COLO668 (cell line): ENCODE data around the gene AAR2.

Experiments
- DNase-seq: peaks from one replicate; lab custom pipeline; 2025; ENCODE audit not compliant: unreplicated experiment; lab: John Stamatoyannopoulos, UW

Gene AAR2, protein sequence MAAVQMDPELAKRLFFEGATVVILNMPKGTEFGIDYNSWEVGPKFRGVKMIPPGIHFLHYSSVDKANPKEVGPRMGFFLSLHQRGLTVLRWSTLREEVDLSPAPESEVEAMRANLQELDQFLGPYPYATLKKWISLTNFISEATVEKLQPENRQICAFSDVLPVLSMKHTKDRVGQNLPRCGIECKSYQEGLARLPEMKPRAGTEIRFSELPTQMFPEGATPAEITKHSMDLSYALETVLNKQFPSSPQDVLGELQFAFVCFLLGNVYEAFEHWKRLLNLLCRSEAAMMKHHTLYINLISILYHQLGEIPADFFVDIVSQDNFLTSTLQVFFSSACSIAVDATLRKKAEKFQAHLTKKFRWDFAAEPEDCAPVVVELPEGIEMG

GRCh38 chr20:36235892-36236785 lies at the start of gene AAR2:
AAR2 (plus strand) TSS chr20:36236478; CDS start chr20:36239869, 3,391 bp downstream.
- peak; percentile 86 for DNase-seq

DNA sequence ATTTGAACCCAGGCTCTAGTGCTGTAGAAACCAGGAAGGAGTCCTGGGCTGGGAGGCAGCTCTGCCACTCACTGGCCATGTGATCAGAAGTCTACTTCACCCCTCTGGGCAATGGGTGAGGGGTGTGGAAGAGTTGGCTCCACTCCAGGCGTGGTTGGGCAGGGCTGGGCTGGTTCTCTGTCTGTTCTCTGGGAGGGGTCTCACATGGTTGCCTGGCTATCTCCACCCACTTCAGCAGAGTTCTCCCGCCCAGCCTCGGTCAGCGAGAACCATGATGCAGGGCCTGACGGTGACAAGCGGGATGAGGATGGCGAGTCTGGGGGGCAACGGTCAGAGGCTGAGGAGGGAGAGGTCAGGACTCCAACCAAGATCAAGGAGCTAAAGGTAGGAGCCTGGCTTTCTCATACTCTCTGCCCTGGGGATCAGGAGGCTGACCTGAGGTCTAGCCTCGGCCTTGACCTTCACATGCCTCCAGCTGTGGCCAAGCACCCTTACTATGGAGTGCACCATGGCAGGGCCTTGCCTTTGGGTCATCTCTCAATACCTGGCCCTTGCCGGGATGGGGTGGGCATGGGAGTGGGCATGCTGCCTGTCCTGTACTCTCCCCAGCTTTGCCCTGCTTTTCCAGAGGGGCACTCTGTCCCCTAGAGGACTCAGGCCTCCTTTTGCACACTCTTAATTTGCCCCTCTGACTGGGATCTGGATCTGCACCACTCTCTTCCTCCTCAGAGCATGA lies 42.1 kb upstream of the AAR2 start:
- no peak for DNase-seq

- DNase-seq: no peak
Measured at GRCh38 chr20:36196676-36197075, 39.6 kb upstream of the AAR2 start.

GRCh38 chr20:36197271-36197670 lies 39.0 kb upstream of the AAR2 start:
- DNase-seq: no peak

DNA sequence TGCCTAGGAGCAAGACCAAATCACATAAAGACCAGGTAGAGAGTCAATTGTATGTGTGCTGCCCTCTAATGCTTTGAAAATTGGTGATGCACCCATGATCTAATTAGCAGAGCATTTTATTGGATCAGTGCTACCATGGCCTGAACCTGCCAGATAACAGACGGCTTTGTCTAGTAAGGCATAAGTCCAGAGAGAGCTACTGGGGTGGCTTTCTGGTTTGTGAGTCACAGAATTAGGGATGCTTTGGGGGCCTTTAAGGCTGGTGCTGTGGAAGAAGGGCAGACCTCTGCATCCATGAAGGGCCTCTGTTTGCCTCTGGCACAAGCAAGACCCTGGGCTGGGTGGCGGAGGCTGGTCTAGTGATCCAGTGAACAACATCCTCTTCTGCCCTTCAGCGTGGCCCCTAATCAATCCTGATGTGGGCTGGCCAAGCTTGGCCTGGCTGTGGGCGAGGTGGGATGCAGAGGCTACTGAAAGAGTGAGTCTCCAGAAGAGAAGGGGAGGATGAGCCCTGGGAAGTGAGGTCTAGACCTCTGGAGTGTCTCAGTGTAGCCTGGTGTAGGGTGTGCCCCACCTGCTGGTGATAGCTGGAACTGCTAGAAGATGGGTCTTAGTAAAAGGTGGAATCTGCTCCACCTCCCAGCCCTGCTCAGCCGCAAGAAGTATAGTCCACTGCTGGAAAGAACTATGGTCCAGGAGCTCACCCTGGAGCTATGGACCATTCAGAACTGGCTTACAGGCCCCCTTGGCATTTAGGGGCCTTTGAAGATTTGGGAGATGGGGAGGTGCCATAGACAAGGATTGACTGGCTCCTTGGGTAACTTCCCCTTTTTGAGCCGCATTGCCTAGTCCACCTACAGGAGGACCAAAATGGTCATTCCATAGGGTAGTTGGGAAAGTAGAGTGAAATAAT lies 36.7 kb upstream of the AAR2 start:
- DNase-seq: peak; percentile 76

- DNase-seq: no peak
Measured at GRCh38 chr20:36200451-36200850, 35.8 kb upstream of the AAR2 start.

DNA sequence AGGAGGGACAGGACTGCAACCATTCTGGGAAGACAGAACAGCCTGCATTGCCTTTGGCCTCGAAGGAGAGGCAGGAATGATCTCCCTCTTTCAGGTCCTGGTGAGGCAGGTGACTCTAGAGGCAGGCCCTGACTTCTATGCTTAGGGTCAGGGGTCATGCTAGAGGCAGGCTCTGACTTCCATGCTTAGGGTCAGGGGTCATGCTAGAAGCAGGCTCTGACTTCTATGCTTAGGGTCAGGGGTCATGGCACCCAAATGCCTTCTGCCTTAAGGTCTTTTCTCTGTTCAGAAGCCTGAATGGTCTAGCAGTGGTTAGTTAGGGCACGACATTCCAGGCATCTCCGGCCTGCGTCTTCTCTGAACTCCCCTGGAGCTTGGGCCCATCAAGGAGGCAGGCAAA lies 35.1 kb upstream of the AAR2 start:
- DNase-seq: no peak

DNA sequence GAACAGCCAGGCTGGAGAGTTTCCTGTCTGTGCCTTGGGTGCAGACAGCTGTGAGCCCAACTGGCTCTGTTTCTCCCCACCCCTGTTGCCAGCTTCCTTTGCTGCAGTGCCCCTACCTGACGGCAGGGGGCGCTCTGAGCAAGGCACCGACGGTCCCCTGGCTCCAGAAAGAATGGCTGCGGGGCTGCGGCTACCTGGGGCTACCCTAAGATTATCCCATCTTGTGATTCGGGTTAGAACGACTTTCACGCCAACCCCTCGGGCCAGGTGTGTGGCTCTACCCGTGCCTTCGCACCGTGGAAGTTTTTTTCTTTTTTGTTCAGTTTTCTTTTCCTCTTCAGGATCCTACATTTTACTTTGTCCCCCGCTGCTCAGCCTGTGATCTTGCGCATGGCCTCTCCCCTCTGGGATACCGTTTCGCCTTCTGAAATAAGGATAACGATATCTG lies 33.4 kb upstream of the AAR2 start:
- DNase-seq: peak; percentile 67

DNA sequence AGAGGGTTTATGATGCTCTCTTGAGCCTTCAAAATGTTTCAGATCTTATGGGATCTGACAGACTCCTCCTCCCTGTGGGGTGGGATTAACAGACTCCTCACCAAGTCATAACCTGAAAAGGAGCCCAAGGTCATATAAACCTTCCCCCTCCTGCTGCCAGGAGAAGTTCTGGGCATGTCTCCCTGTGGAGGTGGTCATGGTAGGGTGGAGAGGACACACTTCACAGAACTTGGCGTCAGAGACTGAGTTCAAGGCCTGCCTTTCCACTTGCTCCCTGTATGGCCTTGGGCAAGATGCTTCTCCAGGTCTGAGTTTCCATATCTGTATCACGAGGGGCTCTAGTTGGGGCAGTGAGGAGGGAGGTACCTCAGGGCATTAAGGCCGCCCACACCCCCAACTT lies 32.4 kb upstream of the AAR2 start:
- DNase-seq: no peak

- DNase-seq: no peak
Measured at GRCh38 chr20:36205026-36205425, 31.3 kb upstream of the AAR2 start.

GRCh38 chr20:36206068-36206467 lies 30.2 kb upstream of the AAR2 start:
- DNase-seq: no peak

DNA sequence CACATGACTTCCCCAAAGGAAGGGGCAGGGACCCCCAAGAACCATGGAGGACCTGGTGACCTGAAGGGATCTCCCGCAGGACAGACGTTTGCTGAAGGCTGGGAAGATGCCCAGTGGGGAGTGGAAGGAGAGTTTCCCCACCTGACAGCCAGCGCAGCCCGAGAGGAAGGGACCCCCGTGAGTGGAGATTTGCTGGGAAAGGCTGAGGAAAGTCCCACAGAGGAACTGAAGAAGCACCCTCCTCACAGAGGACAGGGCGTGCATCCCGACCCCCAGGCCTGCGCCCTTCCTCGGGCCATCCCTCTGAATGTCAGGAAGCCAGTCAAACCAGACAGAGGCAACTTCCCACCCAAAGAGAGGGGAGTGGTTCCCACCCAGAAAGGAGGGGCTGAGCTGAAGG lies 29.6 kb upstream of the AAR2 start:
- no peak for DNase-seq

DNA sequence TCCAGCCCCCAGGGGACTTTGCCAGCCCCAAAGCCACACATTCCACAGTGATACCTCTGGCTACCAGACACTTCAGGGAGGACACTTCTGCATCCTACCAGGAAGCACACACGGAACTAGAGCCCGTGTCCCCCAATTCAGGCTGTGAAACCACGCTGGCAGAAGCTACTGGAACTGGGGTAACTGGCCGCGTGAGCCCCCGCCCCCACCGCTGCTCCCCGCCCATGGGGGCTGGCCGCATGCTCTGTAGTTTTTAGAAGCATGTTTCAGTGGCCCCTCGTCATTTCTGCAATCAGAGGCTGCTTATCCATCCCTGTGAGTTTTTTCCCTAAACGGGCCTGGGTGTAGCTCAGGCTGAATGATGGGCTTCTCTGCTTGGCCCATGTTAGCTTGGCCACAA lies 28.7 kb upstream of the AAR2 start:
- DNase-seq: no peak

- no peak for DNase-seq
Measured at GRCh38 chr20:36208257-36208656, 28.0 kb upstream of the AAR2 start.

GRCh38 chr20:36210436-36211021 lies 25.7 kb upstream of the AAR2 start:
- no peak for DNase-seq

DNA sequence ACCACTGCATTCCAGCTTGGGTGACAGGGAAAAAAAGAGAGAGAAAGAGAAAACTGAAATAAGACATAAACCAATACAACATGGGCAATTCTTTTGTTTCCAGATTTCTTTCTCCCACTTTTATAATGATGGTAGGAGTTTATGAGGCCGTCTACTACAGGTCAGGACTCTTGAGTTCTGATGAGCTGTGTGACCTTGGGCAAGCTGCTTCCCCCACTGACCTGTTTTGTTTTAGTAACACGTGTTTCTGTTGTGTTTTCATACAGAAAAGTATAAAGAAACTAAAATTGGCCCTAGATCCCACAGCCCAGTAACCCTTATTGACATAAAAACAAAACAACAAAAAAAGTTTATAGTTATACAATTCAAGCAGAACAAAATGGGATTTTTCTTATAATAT lies 22.9 kb upstream of the AAR2 start:
- no peak for DNase-seq

GRCh38 chr20:36214684-36215256 lies 21.5 kb upstream of the AAR2 start:
- peak; percentile 17 for DNase-seq

DNA sequence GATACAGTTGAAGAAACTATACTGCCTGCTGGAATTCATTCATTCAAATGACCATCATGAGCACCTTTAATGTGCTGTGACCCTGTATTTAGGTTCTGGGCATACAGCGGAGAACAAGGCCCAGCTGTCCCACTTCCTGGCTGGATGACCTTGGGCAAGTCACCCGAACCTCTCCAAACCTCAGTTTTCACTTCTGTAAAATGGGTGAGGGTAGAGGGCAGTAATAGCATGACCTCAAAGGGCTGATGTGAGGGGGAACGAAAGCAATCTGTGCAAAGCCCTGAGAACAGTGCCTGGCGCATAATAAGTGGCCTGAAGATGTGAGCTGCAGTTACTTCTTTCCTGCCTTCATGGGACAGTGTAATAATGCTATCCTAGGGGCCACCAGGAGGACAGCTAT lies 20.5 kb upstream of the AAR2 start:
- no peak for DNase-seq

DNA sequence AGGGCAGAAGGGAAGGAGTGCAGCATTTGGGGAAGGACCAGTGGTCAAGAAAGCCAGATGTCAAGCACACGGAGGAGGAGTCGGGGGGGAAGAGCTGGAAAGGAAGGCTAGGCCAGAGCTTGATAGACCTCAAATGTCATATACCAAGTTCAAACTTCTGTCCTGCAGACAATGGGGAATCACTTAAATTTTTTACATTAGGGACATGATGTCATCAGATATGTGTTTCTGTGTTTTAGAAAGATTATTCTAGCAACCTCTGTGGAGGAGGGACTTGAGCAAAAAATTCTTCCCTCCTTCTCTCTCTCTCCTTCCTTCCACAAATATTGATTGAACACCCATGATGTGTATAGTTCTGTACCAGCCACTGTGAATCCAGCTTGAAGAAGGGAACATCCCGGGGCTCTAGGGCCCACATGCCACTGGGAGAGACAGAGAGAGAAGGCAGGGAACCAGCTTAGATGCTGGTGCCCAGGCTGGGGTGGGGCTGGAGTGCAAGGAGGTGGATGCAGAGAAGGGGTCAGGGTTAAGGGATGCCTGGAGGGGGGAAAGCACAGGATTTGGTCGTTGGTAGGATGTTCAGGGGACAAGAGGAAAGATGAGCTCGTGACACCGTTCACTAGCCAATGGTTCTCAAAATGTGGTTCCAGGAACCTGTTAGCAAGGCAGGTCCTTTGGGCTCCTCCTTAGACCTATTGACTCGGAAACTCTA lies 19.8 kb upstream of the AAR2 start:
- no peak for DNase-seq
